OCI-LY3 (cell line): ENCODE results near the gene HS6ST2.

ENCODE experiments used
- EZH2phosphoT487 ChIP-seq: fragments of 200-600 bp; shearing (Covaris generic); IDR thresholded peaks from 2 replicates; pipeline ENCODE4 v1.6.1; 2018; ENCODE audit warnings: antibody characterized with exemption, mixed run types, low read depth
- TF ChIP-seq, protein P1 (sequence below): fragments of 200-600, 300-600 bp; sonication (generic); IDR thresholded peaks from 2 replicates; pipeline ENCODE4 v1.5.1; 2014; ENCODE audit warnings: antibody characterized with exemption, low read length, low read depth

DNA sequence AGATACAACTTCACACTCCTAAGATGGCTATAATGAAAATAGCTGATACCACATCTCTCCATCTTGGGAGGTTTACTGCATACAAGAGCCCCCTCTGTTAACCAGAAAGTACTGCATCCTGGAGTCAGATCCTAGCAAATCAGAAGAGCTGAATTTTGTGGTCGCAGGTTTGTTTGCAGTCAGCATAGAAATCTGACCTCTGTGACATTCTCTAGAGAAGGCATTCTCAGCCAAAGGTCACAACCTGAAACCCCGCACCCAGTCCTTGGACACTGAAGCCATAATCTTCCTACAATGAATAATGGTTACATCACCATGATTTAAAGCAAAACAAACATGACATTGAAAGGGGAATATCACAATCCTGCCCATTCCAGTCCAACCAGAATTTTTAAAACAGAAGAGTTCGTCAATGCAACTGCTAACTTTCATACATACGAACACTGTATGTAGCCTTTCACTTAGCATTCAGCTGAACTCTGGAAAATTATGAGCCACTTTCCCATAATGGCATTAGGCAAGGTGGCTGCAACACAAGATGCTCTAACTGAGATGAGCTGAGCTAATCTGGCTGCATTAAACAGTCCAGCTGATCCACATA lies 17.6 kb downstream of the HS6ST2 start:
- TF ChIP-seq, protein P1, sequence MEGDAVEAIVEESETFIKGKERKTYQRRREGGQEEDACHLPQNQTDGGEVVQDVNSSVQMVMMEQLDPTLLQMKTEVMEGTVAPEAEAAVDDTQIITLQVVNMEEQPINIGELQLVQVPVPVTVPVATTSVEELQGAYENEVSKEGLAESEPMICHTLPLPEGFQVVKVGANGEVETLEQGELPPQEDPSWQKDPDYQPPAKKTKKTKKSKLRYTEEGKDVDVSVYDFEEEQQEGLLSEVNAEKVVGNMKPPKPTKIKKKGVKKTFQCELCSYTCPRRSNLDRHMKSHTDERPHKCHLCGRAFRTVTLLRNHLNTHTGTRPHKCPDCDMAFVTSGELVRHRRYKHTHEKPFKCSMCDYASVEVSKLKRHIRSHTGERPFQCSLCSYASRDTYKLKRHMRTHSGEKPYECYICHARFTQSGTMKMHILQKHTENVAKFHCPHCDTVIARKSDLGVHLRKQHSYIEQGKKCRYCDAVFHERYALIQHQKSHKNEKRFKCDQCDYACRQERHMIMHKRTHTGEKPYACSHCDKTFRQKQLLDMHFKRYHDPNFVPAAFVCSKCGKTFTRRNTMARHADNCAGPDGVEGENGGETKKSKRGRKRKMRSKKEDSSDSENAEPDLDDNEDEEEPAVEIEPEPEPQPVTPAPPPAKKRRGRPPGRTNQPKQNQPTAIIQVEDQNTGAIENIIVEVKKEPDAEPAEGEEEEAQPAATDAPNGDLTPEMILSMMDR: no peak
- TF ChIP-seq EZH2phosphoT487: no peak
